ENCODE measurements around the gene DNER.

Gene DNER

GRCh38 chr2:229470781-229471180 lies 243.6 kb downstream of the DNER start:
- in situ Hi-C loops (cut with MboI; ENCODE audit: low pct_unique_long_range_greater_than_20kb, low sequenced_read_pairs), result no loop called here
- no peak for DNase-seq

GRCh38 chr2:229467783-229468182 lies 246.6 kb downstream of the DNER start:
- no peak for DNase-seq
- in situ Hi-C loops (cut with MboI; ENCODE audit: low pct_unique_long_range_greater_than_20kb, low sequenced_read_pairs), result no loop called here

- DNase-seq, result no peak
- in situ Hi-C loops (cut with MboI; ENCODE audit: low pct_unique_long_range_greater_than_20kb, low sequenced_read_pairs), result no loop called here
Measured at GRCh38 chr2:229463841-229464346, 250.5 kb downstream of the DNER start.

DNA sequence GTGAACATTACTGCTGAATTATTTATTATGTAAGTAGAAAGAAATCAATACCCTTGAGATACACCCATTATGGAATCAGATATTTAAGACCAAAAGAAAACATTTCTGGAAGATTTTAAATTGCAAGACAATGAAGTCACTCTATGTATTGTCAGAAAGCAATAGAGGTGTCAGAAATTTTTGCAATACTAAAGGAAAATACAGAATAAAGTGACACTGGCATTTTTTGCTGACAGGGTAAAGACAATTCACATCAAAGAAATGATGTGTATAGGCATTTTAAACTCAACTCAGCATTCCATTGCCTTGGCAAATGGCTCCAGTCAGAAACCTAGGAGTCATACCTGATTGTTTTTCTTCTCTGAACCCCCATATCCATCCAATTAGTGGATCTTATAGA lies 252.2 kb downstream of the DNER start:
- no peak for DNase-seq
- in situ Hi-C loops (cut with MboI; ENCODE audit: low pct_unique_long_range_greater_than_20kb, low sequenced_read_pairs), result no loop called here

GRCh38 chr2:229456091-229456490 lies 258.3 kb downstream of the DNER start:
- in situ Hi-C loops (cut with MboI; ENCODE audit: low pct_unique_long_range_greater_than_20kb, low sequenced_read_pairs), result no loop called here

GRCh38 chr2:229454934-229455631 lies 259.3 kb downstream of the DNER start:
- in situ Hi-C loops (cut with MboI; ENCODE audit: low pct_unique_long_range_greater_than_20kb, low sequenced_read_pairs), result no loop called here
- DNase-seq, result peak; percentile 2

More at GRCh38 chr2:229456091-229456490, 258.3 kb downstream of the DNER start:
- DNase-seq, result no peak

DNA sequence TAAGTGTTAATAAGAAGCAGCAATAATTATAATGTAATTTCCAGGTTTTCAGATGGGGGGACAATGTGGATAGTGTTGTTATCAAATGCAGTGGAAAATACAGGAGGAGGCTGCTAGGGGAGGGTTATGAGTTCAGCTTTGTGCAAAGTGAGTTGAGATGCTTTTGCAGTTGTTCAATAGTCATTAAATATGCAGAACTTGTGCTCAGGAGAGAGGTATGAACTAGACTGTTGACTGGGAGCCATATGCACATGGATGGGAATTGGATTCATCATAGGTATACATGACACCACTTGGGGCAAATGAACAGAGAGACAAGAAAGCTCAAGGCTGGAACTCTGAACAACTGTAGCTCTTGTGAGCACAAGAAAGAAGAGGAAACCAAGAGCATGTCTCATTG lies 261.1 kb downstream of the DNER start:
- no peak for DNase-seq
- in situ Hi-C loops (cut with MboI; ENCODE audit: low pct_unique_long_range_greater_than_20kb, low sequenced_read_pairs), result no loop called here

- in situ Hi-C loops (cut with MboI; ENCODE audit: low pct_unique_long_range_greater_than_20kb, low sequenced_read_pairs), result no loop called here
- no peak for DNase-seq
Measured at GRCh38 chr2:229451852-229452251, 262.5 kb downstream of the DNER start.

DNA sequence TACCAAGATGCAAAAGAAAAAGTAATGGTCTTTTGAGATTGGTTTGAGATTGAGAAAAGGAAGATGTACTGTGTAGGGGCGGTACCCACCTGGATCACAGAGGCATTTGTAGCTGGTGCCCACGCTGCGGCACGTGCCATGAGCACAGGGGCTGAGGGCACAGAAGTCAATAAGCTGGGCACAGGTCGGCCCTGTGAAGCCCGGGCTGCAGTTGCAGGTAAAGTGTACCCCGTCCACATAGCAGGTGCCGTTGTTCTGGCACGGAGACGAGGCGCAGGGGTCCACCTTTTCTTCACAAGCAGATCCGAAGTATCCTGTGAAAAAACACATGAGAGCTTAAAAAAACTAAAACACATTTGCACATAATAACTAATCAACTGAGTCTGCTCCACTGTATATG lies 267.1 kb downstream of the DNER start:
- no peak for DNase-seq
- in situ Hi-C loops (cut with MboI; ENCODE audit: low pct_unique_long_range_greater_than_20kb, low sequenced_read_pairs), result no loop called here

DNA sequence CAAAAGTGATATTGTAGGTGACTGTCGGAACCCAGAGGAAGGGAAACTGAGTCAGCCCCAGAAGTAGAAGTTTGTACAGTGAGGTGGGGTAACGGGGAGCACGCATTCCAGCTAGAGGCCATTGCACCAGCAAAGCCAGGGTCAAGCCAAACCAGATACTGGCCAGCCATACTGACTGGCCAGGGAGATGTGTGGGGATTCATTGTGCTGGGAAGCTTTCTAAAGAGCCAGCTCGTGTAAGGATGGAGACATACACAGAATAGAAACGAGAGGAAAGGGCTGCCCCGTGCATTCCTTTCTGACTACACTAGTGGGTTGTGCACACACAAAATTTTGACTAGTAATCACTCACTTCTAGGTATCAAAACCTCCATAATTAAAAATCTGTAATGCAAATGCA lies 268.0 kb downstream of the DNER start:
- in situ Hi-C loops (cut with MboI; ENCODE audit: low pct_unique_long_range_greater_than_20kb, low sequenced_read_pairs), result no loop called here

GRCh38 chr2:229445501-229446211 lies 268.7 kb downstream of the DNER start:
- in situ Hi-C loops (cut with MboI; ENCODE audit: low pct_unique_long_range_greater_than_20kb, low sequenced_read_pairs), result no loop called here
- no peak for DNase-seq

More for the DNA sequence above, 268.0 kb downstream of the DNER start:
- no peak for DNase-seq

GRCh38 chr2:229445019-229445418 lies 269.3 kb downstream of the DNER start:
- in situ Hi-C loops (cut with MboI; ENCODE audit: low pct_unique_long_range_greater_than_20kb, low sequenced_read_pairs), result no loop called here
- DNase-seq, result no peak

DNA sequence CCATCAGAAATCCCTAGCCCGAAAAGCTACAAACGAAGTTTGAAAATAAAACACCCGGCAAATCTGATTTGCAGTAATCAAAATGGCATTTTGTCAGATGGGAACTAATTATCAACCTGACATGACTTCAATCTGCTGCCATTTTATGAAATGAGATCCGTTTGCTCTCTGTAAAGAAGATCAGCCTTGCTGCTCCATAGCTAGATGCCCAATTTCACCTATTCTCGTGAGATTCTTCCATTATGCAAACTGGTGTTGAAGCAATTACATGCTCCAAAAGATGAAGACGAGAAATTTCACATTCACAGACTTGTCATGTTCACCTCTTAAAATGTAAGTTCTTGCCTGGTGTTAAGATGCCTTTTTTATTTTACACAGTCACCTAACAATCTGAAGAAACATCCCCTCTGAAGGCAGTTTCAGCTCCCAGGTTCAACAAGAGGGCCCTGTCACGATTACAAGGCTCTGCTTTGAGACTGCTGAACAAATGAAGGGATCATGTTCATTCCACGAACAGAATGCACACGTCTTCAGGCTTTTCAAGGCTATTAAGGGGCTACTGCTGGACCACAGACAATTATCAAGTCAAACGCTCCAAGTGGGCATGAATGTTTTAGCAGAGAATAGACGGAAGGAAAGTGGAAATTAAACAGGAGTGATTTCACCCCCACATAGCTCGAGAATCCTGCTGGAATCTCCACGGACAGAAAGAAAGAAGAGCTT lies 270.6 kb downstream of the DNER start:
- no peak for DNase-seq
- in situ Hi-C loops (cut with MboI; ENCODE audit: low pct_unique_long_range_greater_than_20kb, low sequenced_read_pairs), result no loop called here

- DNase-seq, result no peak
- in situ Hi-C loops (cut with MboI; ENCODE audit: low pct_unique_long_range_greater_than_20kb, low sequenced_read_pairs), result no loop called here
Measured at GRCh38 chr2:229443141-229443540, 271.2 kb downstream of the DNER start.

DNA sequence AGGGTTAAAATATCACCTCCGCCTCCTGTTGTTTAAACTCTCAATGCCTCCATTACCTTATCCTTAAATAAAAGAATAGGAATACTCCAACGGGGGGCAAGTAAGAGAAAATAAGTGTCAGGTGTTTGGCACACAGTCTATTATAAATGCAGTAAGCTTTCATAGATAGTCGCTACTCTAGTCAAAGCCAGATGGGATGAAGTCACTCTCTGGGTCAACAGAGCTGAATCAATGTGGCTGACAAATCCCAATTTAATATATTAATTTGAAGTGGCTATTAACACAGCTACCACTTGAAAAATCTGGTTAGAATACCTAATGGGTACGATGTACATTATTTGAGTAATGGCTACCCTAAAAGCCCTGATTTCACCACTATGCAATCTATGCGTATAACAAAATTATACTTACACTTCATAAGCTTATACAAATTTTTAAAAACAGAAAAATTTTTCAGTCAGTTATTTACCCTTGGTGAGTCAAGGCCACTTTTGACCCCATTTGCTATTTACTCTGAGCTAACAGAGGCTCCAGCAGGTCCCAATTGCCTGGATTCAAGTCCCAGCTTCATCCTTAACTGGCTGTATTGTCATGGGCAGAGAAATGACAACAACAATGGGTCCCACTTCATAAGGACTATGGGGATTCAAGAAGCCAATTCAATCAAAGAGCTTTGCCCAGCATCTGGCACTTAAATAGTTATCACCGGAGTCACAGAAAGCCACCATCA lies 275.8 kb downstream of the DNER start:
- in situ Hi-C loops (cut with MboI; ENCODE audit: low pct_unique_long_range_greater_than_20kb, low sequenced_read_pairs), result no loop called here
- no peak for DNase-seq

DNA sequence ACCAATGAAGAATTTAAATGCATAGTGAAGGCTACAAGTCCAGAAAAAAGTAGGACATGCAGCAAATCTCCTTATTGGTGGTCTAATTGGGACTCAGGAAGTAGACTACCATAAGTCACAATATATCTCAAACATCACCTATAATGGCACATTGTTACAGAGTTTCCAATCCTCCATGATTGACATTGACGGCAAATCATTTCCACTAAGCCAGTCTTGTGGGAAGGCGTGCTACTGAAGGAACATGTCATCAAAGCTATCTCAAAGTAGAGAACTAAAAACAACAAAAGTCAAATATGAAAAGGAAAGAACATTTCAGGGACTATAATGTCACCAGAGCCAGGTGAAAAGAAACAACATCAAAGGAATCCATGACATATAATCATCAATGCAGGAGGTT lies 276.9 kb downstream of the DNER start:
- DNase-seq, result no peak
- in situ Hi-C loops (cut with MboI; ENCODE audit: low pct_unique_long_range_greater_than_20kb, low sequenced_read_pairs), result no loop called here

DNA sequence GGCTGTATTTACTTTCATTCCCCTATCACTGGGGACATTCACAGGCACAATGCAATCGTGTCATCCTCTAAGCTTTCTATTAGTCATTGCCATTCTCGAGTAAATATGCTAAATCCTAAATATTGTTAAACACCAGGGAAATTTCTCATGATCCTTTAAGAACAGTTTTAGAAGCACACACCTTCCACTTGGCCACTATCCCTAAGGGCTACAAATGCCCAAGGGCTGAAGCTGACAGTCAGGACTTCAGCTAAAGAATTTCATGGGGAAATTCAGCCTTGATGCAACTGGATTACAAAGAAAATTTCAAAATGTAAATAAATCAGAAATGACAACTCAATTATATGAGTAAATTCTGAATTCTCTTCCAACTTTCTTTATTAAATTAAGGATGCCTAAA lies 280.2 kb downstream of the DNER start:
- DNase-seq, result no peak
- in situ Hi-C loops (cut with MboI; ENCODE audit: low pct_unique_long_range_greater_than_20kb, low sequenced_read_pairs), result no loop called here

GRCh38 chr2:229433351-229433750 lies 281.0 kb downstream of the DNER start:
- in situ Hi-C loops (cut with MboI; ENCODE audit: low pct_unique_long_range_greater_than_20kb, low sequenced_read_pairs), result no loop called here
- DNase-seq, result no peak

- DNase-seq, result peak; percentile 59
- in situ Hi-C loops (cut with MboI; ENCODE audit: low pct_unique_long_range_greater_than_20kb, low sequenced_read_pairs), result no loop called here
Measured at GRCh38 chr2:229431327-229431954, 282.9 kb downstream of the DNER start.

Data from KBM-7 (cell line).